ENCODE data around the gene P2RX1.

Gene P2RX1

DNA sequence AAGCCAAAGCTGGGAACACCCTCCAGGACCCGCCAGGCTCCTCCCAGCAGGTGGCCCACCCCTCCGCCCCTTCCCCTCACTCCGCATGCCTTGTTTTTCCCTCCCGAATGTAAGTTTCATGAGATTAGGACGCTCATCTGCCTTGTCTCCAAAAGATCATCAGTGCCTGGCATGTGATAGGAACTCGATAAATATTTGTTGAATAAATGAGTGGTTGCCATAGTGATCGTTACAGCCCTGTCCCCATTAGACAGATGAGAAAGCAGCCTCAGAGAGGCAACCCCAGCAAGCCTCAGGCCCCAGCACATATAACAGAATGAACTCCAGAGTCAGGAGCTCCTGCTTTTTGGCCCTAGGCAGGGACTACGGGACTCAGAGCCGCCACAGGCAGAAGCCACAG lies 28.5 kb downstream of the P2RX1 start:
- no peak for DNase-seq (ENCODE audit: low spot score in 2 of 2)

DNA sequence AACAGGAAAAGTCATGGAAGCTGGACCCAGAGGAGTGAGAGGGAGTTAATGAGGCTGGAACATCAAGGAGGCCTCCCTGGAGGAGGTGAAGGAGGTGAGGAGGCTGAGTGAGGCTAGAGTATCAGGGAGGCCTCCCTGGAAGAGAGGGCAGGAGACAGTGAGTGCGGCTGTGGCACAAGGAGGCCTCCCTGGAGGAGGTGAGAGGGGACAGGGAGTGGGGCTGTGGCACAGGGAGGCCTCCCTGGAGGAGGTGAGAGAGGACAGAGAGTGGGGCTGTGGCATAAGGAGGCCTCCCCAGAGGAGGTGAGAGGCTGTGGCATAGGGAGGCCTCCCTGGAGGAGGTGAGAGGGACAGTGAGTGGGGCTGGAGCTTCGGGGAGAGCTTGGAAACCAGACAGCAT lies 28.9 kb downstream of the P2RX1 start:
- H3K36me3 ChIP-seq (replicated peaks): no peaks in the 10 kb centered on the region
- peaks cover 4% of the 10 kb centered on the region; the same call in 1 of the 2 replicates for H3K4me1 ChIP-seq
- no peak for DNase-seq (ENCODE audit: low spot score in 2 of 2)
- no peak overlapping the region for H3K4me3 ChIP-seq
- in situ Hi-C loops (cut with MboI; ENCODE audit: low sequenced_read_pairs): no loop called here
- H3K27me3 ChIP-seq (ENCODE audit: low read depth): no peaks in the 10 kb centered on the region
- H3K9me3 ChIP-seq: no peaks in the 10 kb centered on the region

More for the DNA sequence above, 28.5 kb downstream of the P2RX1 start:
- Histone ChIP-seq H3K4me1 (peaks cover 4% of the 10 kb centered on the region; the same call in 1 of the 2 replicates), H3K4me3 (no peak overlapping the region), H3K27me3 (ENCODE audit: low read depth) (no peaks in the 10 kb centered on the region), H3K36me3 (replicated peaks) (no peaks in the 10 kb centered on the region), H3K9me3 (no peaks in the 10 kb centered on the region)
- in situ Hi-C loops (cut with MboI; ENCODE audit: low sequenced_read_pairs): no loop called here

DNA sequence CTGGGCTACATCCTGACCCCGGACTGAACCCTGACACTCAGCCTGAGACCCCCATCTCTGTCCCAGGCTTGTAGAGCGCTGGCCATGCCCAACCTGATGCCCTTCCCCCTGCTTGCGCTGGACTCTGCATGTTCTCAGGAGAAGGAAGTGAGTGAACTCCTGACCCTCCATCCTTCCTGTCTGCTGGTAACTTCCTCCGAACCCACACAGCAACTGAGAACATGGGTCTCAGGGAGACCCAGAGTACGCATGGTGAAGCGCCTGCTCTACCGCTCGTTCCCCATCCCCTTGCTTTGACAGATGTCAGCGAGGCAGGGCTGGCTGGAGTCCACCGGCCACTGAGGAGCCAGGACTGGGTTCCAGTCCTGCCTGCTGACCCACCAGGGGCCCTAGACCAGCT lies 29.5 kb downstream of the P2RX1 start:
- Histone ChIP-seq H3K4me3 (no peak overlapping the region), H3K4me1 (peaks cover 2% of the 10 kb centered on the region; the same call in 1 of the 2 replicates), H3K36me3 (replicated peaks) (no peaks in the 10 kb centered on the region), H3K27me3 (ENCODE audit: low read depth) (no peaks in the 10 kb centered on the region), H3K9me3 (no peaks in the 10 kb centered on the region)
- DNase-seq (ENCODE audit: low spot score in 2 of 2): no peak
- in situ Hi-C loops (cut with MboI; ENCODE audit: low sequenced_read_pairs): no loop called here

DNA sequence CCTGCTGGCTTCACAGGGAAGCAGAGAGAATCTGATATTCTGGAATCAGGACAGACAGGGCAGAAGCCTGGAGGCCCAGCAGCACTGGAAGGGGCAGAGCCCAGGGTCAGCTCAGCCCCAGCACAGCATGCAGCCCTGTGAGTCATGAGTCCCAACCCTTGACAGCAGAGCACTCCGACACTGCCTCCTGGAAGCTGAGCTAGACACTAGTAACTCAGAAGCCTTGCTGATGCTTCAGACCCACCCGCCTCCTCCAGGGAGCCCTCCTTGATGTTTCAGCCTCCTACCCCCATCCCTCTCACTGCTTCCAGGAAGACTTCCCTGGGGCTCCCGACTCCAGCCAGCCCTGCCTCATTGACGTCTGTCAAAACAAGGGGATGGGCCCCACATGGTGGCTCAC lies 30.3 kb downstream of the P2RX1 start:
- H3K4me3 ChIP-seq: no peak overlapping the region
- no peaks in the 10 kb centered on the region for H3K36me3 ChIP-seq (replicated peaks)
- no peaks in the 10 kb centered on the region for H3K9me3 ChIP-seq
- H3K27me3 ChIP-seq (ENCODE audit: low read depth): no peaks in the 10 kb centered on the region
- in situ Hi-C loops (cut with MboI; ENCODE audit: low sequenced_read_pairs): no loop called here
- H3K4me1 ChIP-seq: no peaks in the 10 kb centered on the region
- DNase-seq (ENCODE audit: low spot score in 2 of 2): no peak

DNA sequence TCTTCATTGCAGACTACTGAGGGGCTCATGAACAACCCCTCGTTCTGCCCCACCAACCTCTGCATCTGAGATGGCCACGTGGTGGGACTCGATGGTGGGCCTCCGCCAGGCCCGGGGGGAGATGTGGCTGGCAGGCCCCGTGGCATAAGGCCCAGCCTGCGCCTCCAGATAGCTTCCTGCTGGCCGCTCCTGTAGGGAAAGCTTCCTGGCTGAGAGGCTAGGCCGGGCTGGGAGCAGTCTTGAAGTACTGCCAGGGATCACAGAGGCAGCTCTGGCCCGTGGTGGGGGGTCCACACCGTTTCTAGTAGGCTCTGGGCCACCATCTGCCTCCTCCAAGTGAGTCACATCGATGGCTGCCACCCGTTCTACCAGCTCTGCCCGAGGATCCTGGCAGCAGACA lies 31.0 kb downstream of the P2RX1 start:
- in situ Hi-C loops (cut with MboI; ENCODE audit: low sequenced_read_pairs): no loop called here
- H3K4me1 ChIP-seq: no peaks in the 10 kb centered on the region

DNA sequence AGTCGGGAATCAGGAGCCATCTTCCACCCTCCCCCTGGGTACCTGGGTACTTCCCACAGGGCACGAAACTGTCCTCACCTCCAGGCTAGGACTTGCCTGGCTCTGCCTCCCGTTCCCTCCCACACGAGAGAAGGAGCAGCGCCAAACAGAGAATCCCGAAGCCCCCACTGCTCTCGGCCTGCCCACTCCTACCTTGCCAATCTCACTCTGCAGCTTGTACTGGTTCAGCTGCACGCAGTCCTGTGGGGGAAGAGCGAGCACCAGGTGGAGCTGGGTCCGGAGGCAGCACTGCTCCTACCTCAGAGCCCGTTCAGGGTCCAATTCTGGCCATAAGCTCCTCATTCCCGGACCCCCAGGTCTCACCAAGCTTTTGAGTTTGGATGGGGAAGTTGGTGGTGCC lies 32.1 kb downstream of the P2RX1 start:
- H3K27me3 ChIP-seq (ENCODE audit: low read depth): no peaks in the 10 kb centered on the region
- H3K4me1 ChIP-seq: no peaks in the 10 kb centered on the region
- no peaks in the 10 kb centered on the region for H3K36me3 ChIP-seq (replicated peaks)
- in situ Hi-C loops (cut with MboI; ENCODE audit: low sequenced_read_pairs): no loop called here
- no peak for DNase-seq (ENCODE audit: low spot score in 2 of 2)
- no peaks in the 10 kb centered on the region for H3K9me3 ChIP-seq
- H3K4me3 ChIP-seq: no peak overlapping the region

More for the DNA sequence above, 31.0 kb downstream of the P2RX1 start:
- no peaks in the 10 kb centered on the region for H3K9me3 ChIP-seq
- H3K4me3 ChIP-seq: no peak overlapping the region
- DNase-seq (ENCODE audit: low spot score in 2 of 2): no peak
- H3K36me3 ChIP-seq (replicated peaks): no peaks in the 10 kb centered on the region
- H3K27me3 ChIP-seq (ENCODE audit: low read depth): no peaks in the 10 kb centered on the region

DNA sequence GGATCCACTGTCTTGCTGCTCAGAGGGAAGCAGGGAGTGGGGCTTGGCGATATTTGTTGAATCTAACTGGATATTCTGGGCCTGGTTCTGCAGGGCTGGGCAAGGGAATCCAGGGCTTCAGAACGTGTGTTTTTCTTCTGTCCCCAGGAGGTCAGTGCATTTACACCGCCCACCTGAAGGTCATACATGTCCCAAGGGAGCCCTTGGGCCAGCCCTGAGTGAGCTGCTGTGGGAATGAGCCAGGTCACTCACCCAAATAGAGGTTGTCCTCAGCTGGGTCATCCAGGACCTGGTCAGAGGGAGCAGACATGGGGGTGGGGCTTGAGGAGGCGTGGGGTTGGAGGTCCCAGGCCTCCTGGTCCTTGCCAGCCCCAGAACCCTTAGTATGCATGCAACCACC lies 34.0 kb downstream of the P2RX1 start:
- in situ Hi-C loops (cut with MboI; ENCODE audit: low sequenced_read_pairs): no loop called here
- Histone ChIP-seq H3K9me3 (no peaks in the 10 kb centered on the region), H3K4me1 (no peaks in the 10 kb centered on the region), H3K36me3 (replicated peaks) (no peaks in the 10 kb centered on the region), H3K4me3 (no peak overlapping the region), H3K27me3 (ENCODE audit: low read depth) (no peaks in the 10 kb centered on the region)
- DNase-seq (ENCODE audit: low spot score in 2 of 2): no peak

DNA sequence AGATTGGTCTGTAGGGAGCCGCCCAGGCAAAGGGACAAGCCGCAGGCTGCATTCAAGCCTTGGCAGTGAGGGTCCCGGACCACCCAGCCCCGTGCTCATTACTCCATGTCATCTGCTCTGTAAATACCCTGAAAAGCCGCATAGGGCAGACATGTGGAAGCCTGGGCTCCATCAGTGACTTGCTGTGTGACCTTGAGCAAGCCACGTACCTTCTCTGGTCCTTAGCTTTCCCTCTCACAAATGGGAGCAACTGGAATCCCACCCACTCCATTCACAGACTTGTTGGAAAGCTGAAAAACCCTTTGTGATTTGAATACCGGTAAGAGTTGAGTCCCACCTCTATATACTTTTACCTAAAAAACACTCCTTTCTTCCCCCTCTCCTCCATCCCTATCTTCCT lies 35.3 kb downstream of the P2RX1 start:
- Histone ChIP-seq H3K27me3 (ENCODE audit: low read depth) (no peaks in the 10 kb centered on the region), H3K4me1 (no peaks in the 10 kb centered on the region), H3K4me3 (no peak overlapping the region), H3K9me3 (no peaks in the 10 kb centered on the region), H3K36me3 (replicated peaks) (no peaks in the 10 kb centered on the region)
- DNase-seq (ENCODE audit: low spot score in 2 of 2): no peak
- in situ Hi-C loops (cut with MboI; ENCODE audit: low sequenced_read_pairs): no loop called here

DNA sequence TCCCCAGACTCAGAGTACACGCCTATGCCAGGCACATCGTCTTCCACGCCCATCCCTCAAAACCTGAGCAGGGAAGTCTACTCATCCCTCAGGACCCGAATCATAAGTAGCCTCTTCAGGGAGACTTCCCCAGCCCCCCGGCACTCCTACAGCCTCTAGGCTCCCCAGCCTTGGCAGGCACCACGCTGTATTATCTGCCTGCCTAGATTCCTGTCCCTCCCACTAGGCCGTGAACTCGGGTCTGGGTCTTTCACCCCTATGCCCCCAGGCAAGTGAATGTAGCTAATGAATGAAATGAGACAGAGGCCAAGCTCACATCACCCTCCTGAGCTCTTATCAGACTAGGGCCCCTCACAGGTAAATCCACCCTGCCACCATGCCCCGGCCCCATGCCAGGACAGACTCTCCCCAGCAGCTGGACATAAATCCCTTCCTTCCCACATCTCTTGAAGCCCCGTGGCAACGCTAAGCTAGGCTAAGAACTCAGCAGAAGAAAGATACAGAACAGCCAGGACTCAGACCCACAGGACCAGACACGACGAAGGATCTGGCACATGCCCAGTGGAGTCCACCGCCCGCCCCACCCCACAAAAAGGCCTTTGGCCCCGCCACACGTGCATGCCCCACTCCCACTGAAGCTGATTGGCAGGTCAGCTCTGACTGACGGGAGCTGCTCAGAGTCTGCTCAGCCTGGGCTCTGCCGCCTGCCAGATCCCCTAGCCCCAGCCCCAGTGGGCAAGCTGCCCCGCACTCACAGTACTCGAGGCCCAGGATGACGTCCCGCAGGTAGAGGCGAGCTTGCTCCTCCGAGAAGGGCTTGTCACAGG lies 36.5 kb downstream of the P2RX1 start:
- Histone ChIP-seq H3K27me3 (ENCODE audit: low read depth) (no peaks in the 10 kb centered on the region), H3K4me3 (no peak overlapping the region), H3K4me1 (no peaks in the 10 kb centered on the region), H3K9me3 (no peaks in the 10 kb centered on the region), H3K36me3 (replicated peaks) (no peaks in the 10 kb centered on the region)
- in situ Hi-C loops (cut with MboI; ENCODE audit: low sequenced_read_pairs): no loop called here
- DNase-seq (ENCODE audit: low spot score in 2 of 2): no peak

DNA sequence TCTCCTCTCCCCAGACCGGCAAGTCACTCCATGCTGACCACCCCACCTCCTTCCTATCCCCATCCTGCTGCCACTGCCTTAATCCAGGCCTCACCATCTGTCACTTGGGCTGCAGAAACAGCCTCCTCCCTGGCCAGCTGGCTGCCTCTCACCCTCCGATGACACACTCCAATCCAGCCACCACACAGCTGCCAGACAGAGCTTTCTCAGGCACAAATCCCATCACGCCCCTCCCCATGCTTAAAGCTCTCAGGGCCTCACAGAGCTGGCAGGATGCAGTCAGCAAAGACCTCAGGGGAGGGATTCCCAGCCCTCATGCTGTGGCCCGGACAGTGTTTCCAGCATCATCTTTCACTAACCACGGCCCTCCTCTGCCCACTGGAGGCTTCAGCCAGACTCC lies 37.1 kb downstream of the P2RX1 start:
- in situ Hi-C loops (cut with MboI; ENCODE audit: low sequenced_read_pairs): no loop called here
- DNase-seq (ENCODE audit: low spot score in 2 of 2): no peak

DNA sequence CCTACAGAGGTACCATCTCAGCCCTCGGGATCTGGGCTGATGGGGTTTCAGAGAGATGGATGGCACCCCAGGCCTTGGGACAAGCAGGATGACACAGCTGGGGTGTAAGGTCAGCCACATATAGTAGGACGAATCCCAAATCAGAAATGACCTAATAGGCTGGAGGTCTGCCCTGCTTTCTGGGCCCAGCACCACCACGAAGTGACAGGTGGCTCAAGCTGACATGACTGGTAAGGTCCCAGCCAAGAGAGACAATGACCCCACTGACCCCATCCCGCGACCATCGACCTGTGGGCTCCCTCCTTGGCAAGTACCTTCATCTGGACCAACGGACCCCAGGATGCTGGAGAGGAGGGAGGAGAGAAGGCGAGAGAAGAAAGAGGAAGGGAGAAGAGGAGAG lies 39.0 kb downstream of the P2RX1 start:
- Histone ChIP-seq H3K36me3 (replicated peaks) (0 out of 2 replicates have a peak, but pooled peaks cover under 1% of the 10 kb centered on the region), H3K4me3 (no peak overlapping the region), H3K4me1 (no peaks in the 10 kb centered on the region), H3K27me3 (ENCODE audit: low read depth) (no peaks in the 10 kb centered on the region), H3K9me3 (no peaks in the 10 kb centered on the region)
- in situ Hi-C loops (cut with MboI; ENCODE audit: low sequenced_read_pairs): no loop called here
- no peak for DNase-seq (ENCODE audit: low spot score in 2 of 2)

More for the DNA sequence above, 37.1 kb downstream of the P2RX1 start:
- H3K4me3 ChIP-seq: no peak overlapping the region
- no peaks in the 10 kb centered on the region for H3K27me3 ChIP-seq (ENCODE audit: low read depth)
- H3K4me1 ChIP-seq: no peaks in the 10 kb centered on the region
- no peaks in the 10 kb centered on the region for H3K36me3 ChIP-seq (replicated peaks)
- no peaks in the 10 kb centered on the region for H3K9me3 ChIP-seq

DNA sequence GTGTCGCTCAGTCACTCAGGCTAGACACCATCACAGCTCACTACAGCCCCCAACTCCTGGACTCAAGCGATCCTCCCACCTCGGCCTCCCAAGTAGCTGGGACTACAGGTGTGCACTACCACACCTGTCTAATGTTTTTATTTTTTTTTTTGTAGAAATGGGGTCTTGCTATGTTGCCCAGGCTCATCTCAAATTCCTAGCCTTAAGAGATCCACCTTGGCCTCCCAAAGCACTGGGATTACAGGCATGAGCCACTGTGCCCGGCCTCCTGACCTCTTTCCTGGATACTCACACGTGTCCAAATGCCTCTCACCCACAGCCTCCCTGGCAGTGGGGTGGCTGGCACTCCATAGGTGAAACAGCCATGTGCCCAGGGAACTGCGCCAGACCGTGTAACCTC lies 40.9 kb downstream of the P2RX1 start:
- H3K4me3 ChIP-seq: no peak overlapping the region
- H3K36me3 ChIP-seq (replicated peaks): 0 out of 2 replicates have a peak, but pooled peaks cover 3% of the 10 kb centered on the region
- DNase-seq (ENCODE audit: low spot score in 2 of 2): no peak
- H3K9me3 ChIP-seq: no peaks in the 10 kb centered on the region
- no peaks in the 10 kb centered on the region for H3K4me1 ChIP-seq
- in situ Hi-C loops (cut with MboI; ENCODE audit: low sequenced_read_pairs): no loop called here
- no peaks in the 10 kb centered on the region for H3K27me3 ChIP-seq (ENCODE audit: low read depth)

DNA sequence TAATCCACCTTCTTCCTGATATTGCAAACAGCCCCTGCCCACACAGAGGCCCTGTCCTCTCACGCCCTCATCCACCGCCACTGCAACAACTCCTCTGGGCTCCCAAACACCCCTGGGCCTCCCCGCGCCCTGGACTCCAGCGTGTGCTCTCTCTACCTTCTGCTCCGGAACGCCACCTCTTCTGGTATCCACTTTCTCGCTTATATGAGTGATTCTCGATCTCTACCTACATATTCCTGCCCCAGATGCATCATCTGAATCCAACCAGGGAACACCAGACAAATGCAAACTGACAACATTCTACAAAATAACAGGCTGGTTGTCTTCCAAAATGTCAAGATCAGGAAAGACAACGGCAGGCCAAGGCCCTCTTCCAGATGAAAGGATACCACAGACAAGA lies 42.4 kb downstream of the P2RX1 start:
- in situ Hi-C loops (cut with MboI; ENCODE audit: low sequenced_read_pairs): no loop called here
- H3K36me3 ChIP-seq (replicated peaks): 0 out of 2 replicates have a peak, but pooled peaks cover 3% of the 10 kb centered on the region
- no peaks in the 10 kb centered on the region for H3K9me3 ChIP-seq
- no peak overlapping the region for H3K4me3 ChIP-seq
- H3K27me3 ChIP-seq (ENCODE audit: low read depth): no peaks in the 10 kb centered on the region
- DNase-seq (ENCODE audit: low spot score in 2 of 2): no peak
- H3K4me1 ChIP-seq: no peaks in the 10 kb centered on the region

DNA sequence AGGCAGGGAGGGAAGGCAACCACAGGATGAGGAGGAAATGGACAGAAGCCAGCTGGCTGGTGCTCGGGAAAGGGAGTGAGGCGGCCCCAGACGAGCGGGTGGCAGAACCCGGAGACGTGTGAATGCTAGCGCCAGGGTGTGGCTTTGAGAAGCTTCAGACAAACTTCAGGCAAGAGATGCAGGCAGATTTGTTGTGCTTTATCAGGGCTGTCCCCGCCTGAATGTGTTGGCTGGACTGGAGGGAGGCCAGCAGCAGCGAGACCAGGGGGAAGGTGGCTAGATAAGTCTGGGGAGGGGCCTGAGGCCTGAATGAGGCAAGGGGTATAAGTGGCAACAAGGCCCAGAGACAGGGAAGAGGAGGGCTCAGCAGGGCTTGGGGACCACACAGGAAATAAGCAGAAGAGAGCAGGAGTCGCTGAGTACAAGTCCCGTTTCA lies 45.4 kb downstream of the P2RX1 start:
- Histone ChIP-seq H3K36me3 (replicated peaks) (0 out of 2 replicates have a peak, but pooled peaks cover 3% of the 10 kb centered on the region), H3K9me3 (no peaks in the 10 kb centered on the region), H3K4me3 (no peak overlapping the region), H3K27me3 (ENCODE audit: low read depth) (no peaks in the 10 kb centered on the region), H3K4me1 (no peaks in the 10 kb centered on the region)
- in situ Hi-C loops (cut with MboI; ENCODE audit: low sequenced_read_pairs): no loop called here
- no peak for DNase-seq (ENCODE audit: low spot score in 2 of 2)

Measured in HAP-1 (cell line).